GM12878 (cell line): ENCODE results near the gene KCNC4. TPM values are rescaled to one million over a fixed set of nuclear protein-coding genes. Genes with fewer than 3 reads are reported as not detected.

Experiments
- ATAC-seq: fragments of 200-7000 bp; cut with Tn5 transposase; 3 replicates; pipeline ENCODE4 v1.9.1; 2020; ENCODE audit warnings: mild to moderate bottlenecking, moderate library complexity
- BruUV-seq: library from RNA; stranded (reverse); fragments of 400-500 nt; replicated peaks from 2 replicates; lab custom pipeline; 2021; lab: Mats Ljungman, UMichigan
- CTCF ChIA-PET: fragments of 300-600 bp; sonication (Branson Sonifier 250); formaldehyde crosslinking; extraction: SDS; loops from one replicate; lab custom pipeline; 2021; ENCODE audit warnings: inconsistent platforms; lab: Yijun Ruan, JAX
- POLR2A ChIA-PET: fragments of 350-600 bp; formaldehyde crosslinking; extraction: SDS; loops from one replicate; lab custom pipeline; 2021; ENCODE audit warnings: inconsistent platforms; lab: Charles Lee
- RAD21 ChIA-PET: fragments of 300-600 bp; sonication (Branson Sonifier 250); formaldehyde crosslinking; loops from one replicate; lab custom pipeline; 2023; ENCODE audit warnings: antibody characterized with exemption; ENCODE audit not compliant: unreplicated experiment; lab: Charles Lee
- SMC1A ChIA-PET: fragments of 300-600 bp; sonication (Branson Sonifier 250); formaldehyde crosslinking; loops from one replicate; lab custom pipeline; 2023; ENCODE audit not compliant: unreplicated experiment, uncharacterized antibody; lab: Charles Lee
- DNase-seq: peaks from one replicate; pipeline ENCODE4 v3.0.0-alpha.2; 2011; ENCODE audit warnings: low read depth, low spot score
- FAIRE-seq: peaks from 3 replicates; lab custom pipeline; 2011; peaks lifted over from hg19 to GRCh38; lab: Jason Lieb, UNC
- H2AFZ ChIP-seq: 2 replicates; pipeline ENCODE4 v1.6.0; 2011; ENCODE audit warnings: low read depth, low read length, control low read depth; ENCODE audit not compliant: control insufficient read depth
- H3K27ac ChIP-seq: 2 replicates; pipeline ENCODE4 v1.5.1; 2011; ENCODE audit warnings: control low read depth; ENCODE audit not compliant: control insufficient read depth, insufficient read depth
- H3K27me3 ChIP-seq, 2 experiments: replicated peaks in 1 of 2; 2 replicates each; pipeline versions ENCODE4 v1.6.0 to v1.6.1; 2011; ENCODE audit warnings: low read length in 1 of 2; ENCODE audit not compliant: control insufficient read depth in 2 of 2, insufficient read depth in 2 of 2
- H3K36me3 ChIP-seq, 2 experiments: 2 replicates each; pipeline ENCODE4 v1.5.1; 2011; ENCODE audit warnings: low read length in 1 of 2; ENCODE audit not compliant: control insufficient read depth in 2 of 2, insufficient read depth in 2 of 2
- H3K4me1 ChIP-seq: 2 replicates; pipeline ENCODE4 v1.6.1; 2011; ENCODE audit warnings: mild to moderate bottlenecking, low read length, moderate library complexity, mixed read lengths; ENCODE audit not compliant: control insufficient read depth, insufficient read depth
- H3K4me2 ChIP-seq: 2 replicates; pipeline ENCODE4 v1.6.0; 2011; ENCODE audit warnings: control low read depth; ENCODE audit not compliant: control insufficient read depth, insufficient read depth
- H3K4me3 ChIP-seq: fragments of 200-600 bp; sonication (generic); 2 replicates; pipeline ENCODE4 v1.5.1; 2016
- H3K79me2 ChIP-seq: 2 replicates; pipeline ENCODE4 v1.6.0; 2011; ENCODE audit warnings: low read length; ENCODE audit not compliant: control insufficient read depth, insufficient read depth
- H3K9ac ChIP-seq: 2 replicates; pipeline ENCODE4 v1.8.0; 2011; ENCODE audit warnings: low read length, control low read depth, mixed read lengths; ENCODE audit not compliant: control insufficient read depth, insufficient read depth
- H3K9me3 ChIP-seq: replicated peaks from 3 replicates; pipeline ENCODE4 v1.5.1; 2011; ENCODE audit warnings: mild to moderate bottlenecking, low read length; ENCODE audit not compliant: control insufficient read depth, insufficient read depth
- H4K20me1 ChIP-seq: 2 replicates; pipeline ENCODE4 v1.6.0; 2011; ENCODE audit not compliant: control insufficient read depth, insufficient read depth
- CBX5 ChIP-seq: sonication (generic); IDR thresholded peaks from 2 replicates; pipeline ENCODE4 v1.6.1; 2016; ENCODE audit warnings: low read depth, moderate library complexity, mild to moderate bottlenecking, inconsistent platforms
- HDAC6 ChIP-seq: fragments of 200-600 bp; sonication (generic); IDR thresholded peaks from one replicate; pipeline ENCODE4 v1.8.0; 2017; ENCODE audit warnings: antibody characterized with exemption; ENCODE audit not compliant: unreplicated experiment
- IRF3 ChIP-seq: fragments of 450-650 bp; IDR thresholded peaks from 2 replicates; pipeline ENCODE4 v1.6.1; 2014; ENCODE audit warnings: mild to moderate bottlenecking
- JUNB ChIP-seq: IDR thresholded peaks from 2 replicates; pipeline ENCODE4 v1.6.1; 2016; ENCODE audit warnings: antibody characterized with exemption, mild to moderate bottlenecking
- KDM1A ChIP-seq: fragments of 200-600 bp; sonication (generic); IDR thresholded peaks from 2 replicates; pipeline ENCODE4 v1.6.1; 2016; ENCODE audit warnings: borderline replicate concordance
- NFXL1 ChIP-seq: fragments of 450-650 bp; IDR thresholded peaks from 2 replicates; pipeline ENCODE4 v1.6.1; 2017; ENCODE audit warnings: antibody characterized with exemption, mild to moderate bottlenecking, borderline replicate concordance
- ZBED1 ChIP-seq: IDR thresholded peaks from 2 replicates; pipeline ENCODE4 v1.6.1; 2016; ENCODE audit warnings: borderline replicate concordance
- ZZZ3 ChIP-seq: IDR thresholded peaks from 2 replicates; pipeline ENCODE4 v1.6.1; 2011; ENCODE audit warnings: low read depth; ENCODE audit not compliant: control insufficient read depth, insufficient read length
- WGBS: methylation state at CpG from one replicate; pipeline ENCODE4 v1.1.6; 2016; ENCODE audit warnings: low lambda C conversion rate; ENCODE audit not compliant: insufficient replicate concordance, insufficient coverage; ENCODE audit errors: missing lambda C conversion rate; 5-methylcytosine and 5-hydroxymethylcytosine counted together
- in situ Hi-C: fragments of 300-500 bp; cut with MboI; formaldehyde crosslinking; loops from 9 replicates; pipeline ENCODE4 v1.14.3; 2018; ENCODE audit warnings: mixed read lengths
- intact Hi-C: fragments of 100-400 bp; cut with micrococcal nuclease; formaldehyde crosslinking; loops from one replicate; pipeline ENCODE4 v1.14.2; 2022; ENCODE audit not compliant: unreplicated experiment
- polyA plus RNA-seq, 11 experiments: library from polyadenylated mRNA; depleted of rRNA in 4 of 11; unstranded in 6 of 11; stranded (reverse) in 5 of 11; fragments of >200 nt; fragmentation: Nextera tagmentation in 4 of 11; fragmentation: Illumina TruSeq in 1 of 11; extraction: Ambion mirVana in 4 of 11; extraction: Trizol in 1 of 11; gene quantifications; 1 replicate in 1 of 11; 2 replicates in 10 of 11; pipeline versions ENCODE4 v1.2.1 to v1.2.3, GENCODE V29; 2011 to 2016; ENCODE audit warnings: inconsistent platforms in 2 of 11, missing spikeins in 2 of 11, low read depth in 1 of 11
- total RNA-seq, 4 experiments: library from RNA; depleted of rRNA in 3 of 4; stranded (reverse); fragments of >200 nt in 3 of 4; fragmentation: Illumina TruSeq in 1 of 4; extraction: Trizol in 1 of 4; gene quantifications; 2 replicates each; pipeline versions ENCODE4 v1.2.1 to v1.2.3, GENCODE V29; 2013 to 2021

The KCNC4 gene
- total and polyA plus RNA-seq, 10 of the 15 experiments (the other 5 are each of a cell fraction or from before 2014, with no cell fraction given): 0.06 to 1.7 (median 0.36) TPM

- POLR2A ChIA-PET: no interaction called here
- no peak overlapping the region for H3K4me3 ChIP-seq
- DNase-seq: no peak
- H3K27me3 ChIP-seq: peaks cover 0 to 3% of the 10 kb centered on the region in 2 experiments; a peak in 3 of 4 replicates
- FAIRE-seq: no peak
- H3K4me2 ChIP-seq: no peak overlapping the region
- in situ Hi-C loops (no loop called here), intact Hi-C loops (no loop called here)
- H4K20me1 ChIP-seq: no peaks in the 10 kb centered on the region
- BruUV-seq: no TSS peak
- no peak overlapping the region for H3K9ac ChIP-seq
- SMC1A ChIA-PET: no interaction called here
- TF ChIP-seq JUNB: no peak
- no peak for TF ChIP-seq ZZZ3
- TF ChIP-seq CBX5: no peak
- no peaks in the 10 kb centered on the region for H3K4me1 ChIP-seq
- no peaks in the 10 kb centered on the region for H3K9me3 ChIP-seq
- ATAC-seq: no peak
- CTCF ChIA-PET: interaction anchor here (0.6 kb wide), 1 partner anchor 82 kb away, joined by 3 read pairs; no protein-coding TSS in a partner anchor
- RAD21 ChIA-PET: no interaction called here
- no peaks in the 10 kb centered on the region for H3K36me3 ChIP-seq
- 1% methylated on average over 10 of the region's 10 CpGs for WGBS
- no peak overlapping the region for H2AFZ ChIP-seq
- no peak overlapping the region for H3K27ac ChIP-seq
- H3K79me2 ChIP-seq: no peaks in the 10 kb centered on the region
These were observed 49.5 kb upstream of the KCNC4 start for GRCh38 chr1:110160538-110161100.

- DNase-seq (no peak), FAIRE-seq (no peak), ATAC-seq (no peak)
- Histone ChIP-seq H3K27me3 (peaks cover 0 to 3% of the 10 kb centered on the region in 2 experiments; a peak in 3 of 4 replicates), H4K20me1 (no peaks in the 10 kb centered on the region), H3K4me2 (no peak overlapping the region), H3K4me1 (no peaks in the 10 kb centered on the region), H3K36me3 (no peaks in the 10 kb centered on the region), H3K27ac (no peak overlapping the region), H3K9me3 (no peaks in the 10 kb centered on the region), H3K9ac (no peak overlapping the region), H3K79me2 (no peaks in the 10 kb centered on the region), H3K4me3 (no peak overlapping the region), H2AFZ (no peak overlapping the region)
- CTCF ChIA-PET: no interaction called here
- whole genome bisulfite sequencing: 0% methylated on average over 3 of the region's 3 CpGs
- RAD21 ChIA-PET: no interaction called here
- TF ChIP-seq KDM1A (no peak), NFXL1 (no peak), ZBED1 (no peak), HDAC6 (no peak), IRF3 (no peak)
- SMC1A ChIA-PET: no interaction called here
- POLR2A ChIA-PET: no interaction called here
- no TSS peak for BruUV-seq
- intact Hi-C loops: no loop called here
- in situ Hi-C loops: no loop called here
These were observed 48.9 kb upstream of the KCNC4 start for GRCh38 chr1:110161165-110161564.
